Liver (tissue), 3 donors: ENCODE measurements around the gene TDRD9.

Experiments
- ATF3 ChIP-seq: IDR thresholded peaks from 2 replicates; pipeline ENCODE4 v1.6.1; 2016; ENCODE audit warnings: antibody characterized with exemption
- CTCF ChIP-seq: fragments of 150-350 bp; IDR thresholded peaks from 2 replicates; pipeline ENCODE4 v1.5.1; 2017; ENCODE audit warnings: improper control_type of control experiment, low read depth, low read length; ENCODE audit not compliant: missing input control
- JUND ChIP-seq, 2 donors: IDR thresholded peaks; 2 replicates each; pipeline ENCODE4 v1.6.1; 2016; ENCODE audit warnings: antibody characterized with exemption in 2 of 2
- donor health status: healthy.
- donor health status: healthy.

- TF ChIP-seq CTCF (no peak), JUND (IDR thresholded peaks at IDR 0.05) (no peak), ATF3 (no peak)
These were observed 138.0 kb downstream of the TDRD9 start for GRCh38 chr14:104066279-104066678.
